Measurements from ENCODE around the gene ORM2.
A peak's percentile ranks its signal among the peaks of the same experiment; 100 is the strongest.

Gene ORM2

DNA sequence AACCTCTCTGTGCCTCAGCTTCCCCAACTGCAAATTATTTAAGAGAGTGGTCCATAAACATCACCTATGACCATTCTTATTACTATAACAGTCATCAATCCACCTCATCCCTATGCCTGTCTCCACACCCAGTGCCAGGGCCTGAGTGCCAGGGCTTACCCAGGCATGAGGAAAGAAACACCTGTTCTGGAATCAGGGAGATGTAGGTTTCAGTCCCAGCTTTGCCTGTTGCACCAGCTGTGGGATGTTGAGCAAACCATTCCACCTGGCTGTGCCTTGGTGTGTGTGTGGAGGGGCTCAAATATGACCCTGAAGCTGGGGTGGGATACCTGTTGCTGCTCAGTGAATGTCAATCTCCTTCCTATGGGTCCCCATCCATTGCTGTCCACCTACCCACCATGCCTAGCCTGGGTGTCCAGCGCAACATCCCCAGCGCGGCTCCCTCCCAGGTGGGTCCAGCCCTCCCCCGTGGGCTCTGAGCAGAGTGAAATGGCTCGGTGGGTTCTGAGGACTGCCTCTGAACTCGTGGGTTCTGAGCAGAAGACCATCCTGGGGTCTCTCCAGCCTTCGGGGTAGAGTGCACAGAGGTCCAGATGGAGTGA lies 41.8 kb downstream of the ORM2 start:
- DNase-seq (ENCODE audit: low spot score) = peak; percentile 58

DNA sequence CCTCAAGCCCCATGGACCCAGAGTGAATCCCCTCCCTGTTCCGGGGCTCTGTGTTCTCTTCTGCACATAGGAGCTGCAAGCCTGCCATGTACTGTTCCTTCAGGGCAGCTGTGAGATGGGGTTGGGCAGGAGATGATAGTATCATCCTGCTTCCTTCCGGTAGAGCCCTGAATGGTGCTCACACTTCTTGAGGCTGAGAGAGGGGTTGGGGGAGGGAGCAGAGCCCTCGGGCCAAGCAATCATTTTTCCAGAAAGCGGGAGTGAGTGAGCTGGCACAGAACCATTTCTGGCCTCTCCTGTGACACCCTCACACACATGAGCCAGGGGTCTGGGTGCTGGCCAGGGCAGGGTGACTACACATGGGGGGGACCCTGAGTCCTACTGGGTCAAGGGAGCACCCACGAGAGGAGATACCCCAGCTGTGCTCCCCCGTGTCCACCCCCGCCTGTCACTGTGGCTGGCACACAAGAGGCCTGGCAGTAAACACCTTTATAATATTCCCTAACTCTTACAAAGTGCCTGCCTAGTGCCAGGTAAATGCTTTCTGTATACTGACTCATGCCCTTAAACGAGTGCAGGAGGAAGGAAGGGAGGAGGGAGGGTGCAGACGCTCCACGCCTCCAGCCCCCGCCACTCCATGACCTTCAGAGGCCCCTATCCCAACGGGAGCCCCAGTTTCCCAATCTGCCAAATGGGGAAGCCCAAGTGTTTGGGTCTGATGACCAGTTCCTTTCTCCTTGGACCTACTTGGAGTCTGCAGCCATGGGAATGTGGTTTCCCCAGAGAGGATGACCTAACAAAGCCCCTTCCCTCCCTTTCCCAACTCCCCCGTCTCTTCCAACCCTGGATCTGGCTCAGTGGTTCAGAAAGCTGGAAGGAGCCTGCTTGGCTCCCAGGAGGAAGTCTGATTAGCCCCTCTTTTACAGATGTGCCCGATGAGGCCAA lies 42.6 kb downstream of the ORM2 start:
- peak; percentile 66 for DNase-seq (ENCODE audit: low spot score)

- peak; percentile 69 for DNase-seq (ENCODE audit: low spot score)
Observed at GRCh38 chr9:114372921-114373448, 43.3 kb downstream of the ORM2 start.

- DNase-seq (ENCODE audit: low spot score) = peak; percentile 53
Observed at GRCh38 chr9:114373960-114374730, 44.5 kb downstream of the ORM2 start.

DNA sequence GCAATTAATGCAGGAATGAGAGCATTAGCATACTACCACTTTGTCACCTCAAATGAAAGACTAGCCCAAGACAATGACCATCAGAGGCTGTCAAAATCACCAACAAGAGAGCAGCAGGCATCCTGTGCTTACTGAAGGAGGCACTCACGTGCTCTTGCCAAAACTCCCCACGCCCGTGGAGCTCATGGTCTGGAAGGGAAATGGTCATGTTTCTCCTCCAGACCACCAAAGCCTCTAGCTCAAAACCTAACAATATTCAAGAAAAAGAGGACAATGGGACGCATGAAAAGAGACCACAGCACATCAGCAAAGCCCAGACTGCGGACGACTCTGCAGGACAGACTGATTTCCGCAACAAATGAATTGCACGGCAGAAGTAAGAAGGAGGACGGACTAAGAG lies 45.3 kb downstream of the ORM2 start:
- DNase-seq (ENCODE audit: low spot score) = peak; percentile 8

- peak; percentile 49 for DNase-seq (ENCODE audit: low spot score)
Observed at GRCh38 chr9:114375386-114376175, 45.9 kb downstream of the ORM2 start.

DNA sequence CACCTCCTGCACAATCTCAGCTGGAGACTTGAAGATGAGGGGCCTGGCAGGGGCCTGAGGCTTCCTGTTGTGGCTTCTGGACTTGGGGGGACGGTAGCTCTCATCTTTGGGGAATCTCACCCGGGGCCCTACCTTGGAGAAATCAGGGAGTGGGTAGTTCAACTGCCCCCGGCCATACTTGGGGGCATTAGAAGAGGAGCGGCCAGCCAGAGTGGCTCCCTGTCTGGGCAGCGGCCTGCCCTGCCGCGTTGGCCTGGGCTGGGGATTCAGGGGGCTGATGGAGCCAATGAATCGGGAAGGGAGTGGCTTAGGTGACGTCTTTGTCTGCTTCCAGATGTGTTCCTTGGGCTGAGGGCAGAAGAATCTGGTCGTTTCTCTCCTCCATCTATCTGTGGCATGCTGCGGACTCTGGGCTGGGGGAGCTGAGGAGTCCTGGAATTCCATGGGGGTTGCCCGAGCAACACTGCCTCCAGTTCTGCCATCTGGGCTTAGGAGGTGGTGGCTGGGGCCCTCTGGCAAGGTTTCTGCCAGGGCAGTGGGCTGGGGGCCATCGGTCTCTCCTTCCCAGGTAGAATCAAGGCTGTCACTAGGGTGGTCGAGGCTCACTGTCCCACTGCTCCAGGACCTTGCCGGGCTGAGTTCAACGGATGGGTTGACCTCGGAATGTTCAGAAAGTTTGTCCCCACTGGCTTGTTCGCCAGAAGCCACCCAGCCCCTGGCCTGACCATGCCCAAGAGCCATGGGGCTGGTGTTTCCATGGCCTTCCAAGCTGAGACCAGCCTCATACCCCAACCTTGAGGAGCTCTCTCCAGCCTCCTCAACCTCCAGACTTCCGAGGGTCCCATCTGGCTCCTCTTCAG lies 47.1 kb downstream of the ORM2 start:
- peak; percentile 40 for DNase-seq (ENCODE audit: low spot score)

- no peak for DNase-seq (ENCODE audit: low spot score)
Observed at GRCh38 chr9:114378016-114378415, 48.3 kb downstream of the ORM2 start.

- no peak for DNase-seq (ENCODE audit: low spot score)
Observed at GRCh38 chr9:114378883-114379282, 49.2 kb downstream of the ORM2 start.

Data from left forelimb (tissue), 1 donor.